K562 (cell line): ENCODE data around the gene RBP3. TPM values are rescaled to one million over a fixed set of nuclear protein-coding genes. Genes with fewer than 3 reads are reported as not detected.
A peak's percentile ranks its signal among the peaks of the same experiment; 100 is the strongest.

Source experiments
- ATF1 ChIP-seq, 2 experiments: fragments of 450-650 bp in 1 of 2; IDR thresholded peaks; 2 replicates each; pipeline ENCODE4 v1.6.1; 2016; ENCODE audit warnings: missing compliant biosample characterization in 1 of 2, missing genetic modification characterization in 1 of 2
- ATF6 ChIP-seq: sonication (generic); formaldehyde crosslinking; IDR thresholded peaks from 2 replicates; pipeline ENCODE4 v1.4.0; 2020; ENCODE audit warnings: mild to moderate bottlenecking, missing genetic modification reagents
- DLX4 ChIP-seq: fragments of 250-450 bp; sonication (Bioruptor Pico); IDR thresholded peaks from 2 replicates; pipeline ENCODE4 v1.6.1; 2021; ENCODE audit warnings: mild to moderate bottlenecking
- EP400 ChIP-seq: fragments of 450-650 bp; IDR thresholded peaks from 2 replicates; pipeline ENCODE4 v1.6.1; 2017; ENCODE audit warnings: antibody characterized with exemption, mild to moderate bottlenecking, moderate library complexity
- FIP1L1 ChIP-seq: fragments of 200-400 bp; formaldehyde crosslinking; IDR thresholded peaks from 2 replicates; pipeline ENCODE4 v1.6.1; 2018; ENCODE audit warnings: mild to moderate bottlenecking, low read depth, low read length; ENCODE audit not compliant: poor library complexity, severe bottlenecking
- GATA2 ChIP-seq: sonication (generic); formaldehyde crosslinking; IDR thresholded peaks from 2 replicates; pipeline ENCODE4 v1.4.0; 2020; ENCODE audit warnings: mild to moderate bottlenecking, missing genetic modification reagents
- GATAD2B ChIP-seq: fragments of 450-650 bp; IDR thresholded peaks from 2 replicates; pipeline ENCODE4 v1.6.1; 2017; ENCODE audit warnings: mild to moderate bottlenecking, borderline replicate concordance
- HEY1 ChIP-seq: fragments of 250-450 bp; sonication (Bioruptor Pico); IDR thresholded peaks from 2 replicates; pipeline ENCODE4 v1.5.0; 2020; ENCODE audit warnings: mild to moderate bottlenecking, moderate library complexity, borderline replicate concordance
- IRF1 ChIP-seq: sonication (generic); formaldehyde crosslinking; IDR thresholded peaks from 2 replicates; pipeline ENCODE4 v1.8.0; 2022; ENCODE audit warnings: missing genetic modification reagents, mild to moderate bottlenecking, borderline replicate concordance
- IRF2 ChIP-seq: sonication (generic); formaldehyde crosslinking; IDR thresholded peaks from 2 replicates; pipeline ENCODE4 v1.8.1; 2022; ENCODE audit warnings: mild to moderate bottlenecking, missing genetic modification reagents
- MIER1 ChIP-seq: fragments of 450-650 bp; IDR thresholded peaks from 2 replicates; pipeline ENCODE4 v1.6.1; 2016; ENCODE audit warnings: antibody characterized with exemption, mild to moderate bottlenecking, low read depth
- POU5F1 ChIP-seq: fragments of 150-350 bp; IDR thresholded peaks from 2 replicates; pipeline ENCODE4 v1.6.1; 2014; ENCODE audit warnings: borderline replicate concordance, low read length, low read depth, mild to moderate bottlenecking; ENCODE audit not compliant: partially characterized antibody
- RBM39 ChIP-seq: fragments of 200-400 bp; formaldehyde crosslinking; optimal IDR thresholded peaks from 2 replicates; pipeline ENCODE3; 2018; ENCODE audit warnings: low read depth, low read length
- SETDB1 ChIP-seq: IDR thresholded peaks from one replicate; pipeline ENCODE4 v1.6.1; 2012; ENCODE audit warnings: low read length, control low read depth, inconsistent platforms
- SMAD2 ChIP-seq: fragments of 150-350 bp; IDR thresholded peaks from 2 replicates; pipeline ENCODE4 v1.6.1; 2014; ENCODE audit warnings: low read depth, mild to moderate bottlenecking, low read length
- SMARCA4 ChIP-seq: fragments of 450-650 bp; IDR thresholded peaks from 2 replicates; pipeline ENCODE4 v1.6.1; 2016
- SPI1 ChIP-seq: IDR thresholded peaks from 2 replicates; pipeline ENCODE4 v1.6.1; 2011; ENCODE audit warnings: low read depth, low read length, control low read depth, borderline replicate concordance
- STAT5A ChIP-seq: IDR thresholded peaks from 2 replicates; pipeline ENCODE4 v1.6.1; 2012; ENCODE audit warnings: low read length, inconsistent platforms, borderline replicate concordance
- TFE3 ChIP-seq: fragments of 450-650 bp; formaldehyde crosslinking; IDR thresholded peaks from 2 replicates; pipeline ENCODE4 v1.4.0; 2020; ENCODE audit warnings: mild to moderate bottlenecking, mixed read lengths
- THRAP3 ChIP-seq: fragments of 450-650 bp; IDR thresholded peaks from 2 replicates; pipeline ENCODE4 v1.6.1; 2016; ENCODE audit warnings: mild to moderate bottlenecking, inconsistent platforms, borderline replicate concordance
- YY1 ChIP-seq, 3 experiments: IDR thresholded peaks; 2 replicates each; pipeline ENCODE4 v1.6.1; 2011; ENCODE audit warnings: low read length in 2 of 3, mild to moderate bottlenecking in 2 of 3, moderate library complexity in 2 of 3, borderline replicate concordance in 1 of 3, control low read depth in 1 of 3, low read depth in 1 of 3; ENCODE audit not compliant: insufficient read depth in 3 of 3, insufficient replicate concordance in 2 of 3, control insufficient read depth in 1 of 3, insufficient read length in 1 of 3; ENCODE audit errors: extremely low read depth in 1 of 3
- ZKSCAN3 ChIP-seq: fragments of 250-450 bp; sonication (Bioruptor Pico); IDR thresholded peaks from 2 replicates; pipeline ENCODE4 v1.4.0; 2020
- ZKSCAN8 ChIP-seq: fragments of 200-800 bp; sonication (Bioruptor generic); IDR thresholded peaks from 2 replicates; pipeline ENCODE4 v1.6.1; 2016; ENCODE audit warnings: missing genetic modification characterization, missing compliant biosample characterization
- polyA plus RNA-seq, 8 experiments: library from polyadenylated mRNA; depleted of rRNA in 4 of 8; stranded (reverse) in 5 of 8; unstranded in 3 of 8; fragments of >200 nt; fragmentation: Nextera tagmentation in 2 of 8; fragmentation: Illumina TruSeq in 1 of 8; extraction: Ambion mirVana in 2 of 8; extraction: Trizol in 1 of 8; gene quantifications; 2 replicates each; pipeline versions ENCODE4 v1.2.1 to v1.2.3, GENCODE V29; 2011 to 2014; ENCODE audit warnings: inconsistent platforms in 1 of 8, missing spikeins in 1 of 8
- total RNA-seq, 7 experiments: library from RNA; depleted of rRNA in 6 of 7; stranded (reverse); fragments of >200 nt in 6 of 7; fragmentation: Illumina TruSeq in 2 of 7; extraction: Trizol in 2 of 7; gene quantifications; 2 replicates each; pipeline versions ENCODE4 v1.2.1 to v1.2.3, GENCODE V29; 2011 to 2021; ENCODE audit warnings: low replicate concordance in 1 of 7

Gene RBP3
- total and polyA plus RNA-seq, 9 of the 15 experiments (the other 6 are each of a cell fraction or from before 2014, with no cell fraction given) = not detected

GRCh38 chr10:47322300-47323061 lies 25.7 kb upstream of the RBP3 start, which contains the start of gene GDF2 (continued):
- TF ChIP-seq YY1 (IDR thresholded peaks at IDR 0.05; ENCODE audit: borderline replicate concordance in 1 of 3, control insufficient read depth in 1 of 3, extremely low read depth in 1 of 3, insufficient read depth in 3 of 3, insufficient read length in 1 of 3, insufficient replicate concordance in 2 of 3, low read depth in 1 of 3, low read length in 2 of 3) (no peak), FIP1L1 (no peak), IRF1 (no peak), EP400 (no peak; the same call in 1 of the 2 replicates), MIER1 (no peak), STAT5A (peak; percentile 35; the same call in 1 of the 2 replicates), POU5F1 (no peak), GATA2 (peak; percentile 65; the same call in 1 of the 2 replicates), ZKSCAN8 (no peak), THRAP3 (no peak), SMAD2 (no peak), RBM39 (no peak), ATF6 (no peak), HEY1 (CRISPR knock-in tag) (no peak), SPI1 (no peak), SETDB1 (no peak), SMARCA4 (peak; percentile 83), ATF1 (CRISPR knock-in tag; IDR thresholded peaks at IDR 0.05) (no peak), ATF1 (tag; IDR thresholded peaks at IDR 0.05) (0 out of 2 replicates have a peak, but pooled peaks have one; percentile 23), IRF2 (CRISPR knock-in tag) (no peak), ZKSCAN3 (no peak), DLX4 (CRISPR knock-in tag) (no peak), GATAD2B (no peak), TFE3 (CRISPR knock-in tag) (no peak)
